T-helper 1 cell treated with Interleukin-12 subunit alpha and Interleukin-12 subunit beta and Interleukin-4 antibody, amounts not matched to agents 30 ng/mL and 1 ng/mL, for 36 hours (primary cell): ENCODE measurements around the gene NME2. TPM values are rescaled to one million over a fixed set of nuclear protein-coding genes. Genes with fewer than 3 reads are reported as not detected.
"Not testable (repeated sequence)": the region's sequence is repeated elsewhere in the genome, so short reads cannot be mapped to it uniquely, and the experiment has no call there.

ENCODE experiments used
- intact Hi-C: fragments of 100-400 bp; cut with micrococcal nuclease; formaldehyde crosslinking; loops from one replicate; pipeline ENCODE4 v1.15.1; 2024
- total RNA-seq: library from RNA; stranded (reverse); gene quantifications from 2 replicates; pipeline ENCODE4 v1.2.3, GENCODE V29; 2022

NME2 gene
- total RNA-seq, 1 donor from 2014 or later = 403 TPM

GRCh38 chr17:51150932-51151331 lies 15.3 kb upstream of the NME2 start:
- intact Hi-C loops = no loop called here

DNA sequence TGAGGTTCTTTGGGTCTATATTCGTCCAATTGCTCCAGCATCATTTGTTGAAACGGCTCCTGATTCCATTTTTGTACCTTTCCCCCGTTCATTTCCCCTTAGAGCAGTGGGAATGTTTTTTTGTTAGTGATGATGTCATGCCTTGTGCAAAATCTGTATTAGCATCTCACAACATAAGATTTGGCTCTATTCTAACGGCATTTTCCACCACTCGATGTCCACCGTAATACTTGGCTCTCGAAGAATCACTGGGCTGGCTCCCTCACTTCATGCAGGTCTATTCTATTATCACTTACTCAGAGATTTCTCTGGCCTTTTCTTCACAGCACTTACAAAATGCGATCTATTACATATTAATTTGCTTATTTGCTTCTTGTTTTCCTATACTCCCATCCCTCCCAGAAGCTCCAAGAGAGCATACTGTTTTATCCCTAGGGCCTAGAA lies 13.4 kb upstream of the NME2 start:
- intact Hi-C loops = loop anchor here (1.0 to 2.0 kb wide), 14 partner anchors 14 to 605 kb away; partner anchors contain the start of genes MBTD1, NME2, SPATA20 and TOB1

DNA sequence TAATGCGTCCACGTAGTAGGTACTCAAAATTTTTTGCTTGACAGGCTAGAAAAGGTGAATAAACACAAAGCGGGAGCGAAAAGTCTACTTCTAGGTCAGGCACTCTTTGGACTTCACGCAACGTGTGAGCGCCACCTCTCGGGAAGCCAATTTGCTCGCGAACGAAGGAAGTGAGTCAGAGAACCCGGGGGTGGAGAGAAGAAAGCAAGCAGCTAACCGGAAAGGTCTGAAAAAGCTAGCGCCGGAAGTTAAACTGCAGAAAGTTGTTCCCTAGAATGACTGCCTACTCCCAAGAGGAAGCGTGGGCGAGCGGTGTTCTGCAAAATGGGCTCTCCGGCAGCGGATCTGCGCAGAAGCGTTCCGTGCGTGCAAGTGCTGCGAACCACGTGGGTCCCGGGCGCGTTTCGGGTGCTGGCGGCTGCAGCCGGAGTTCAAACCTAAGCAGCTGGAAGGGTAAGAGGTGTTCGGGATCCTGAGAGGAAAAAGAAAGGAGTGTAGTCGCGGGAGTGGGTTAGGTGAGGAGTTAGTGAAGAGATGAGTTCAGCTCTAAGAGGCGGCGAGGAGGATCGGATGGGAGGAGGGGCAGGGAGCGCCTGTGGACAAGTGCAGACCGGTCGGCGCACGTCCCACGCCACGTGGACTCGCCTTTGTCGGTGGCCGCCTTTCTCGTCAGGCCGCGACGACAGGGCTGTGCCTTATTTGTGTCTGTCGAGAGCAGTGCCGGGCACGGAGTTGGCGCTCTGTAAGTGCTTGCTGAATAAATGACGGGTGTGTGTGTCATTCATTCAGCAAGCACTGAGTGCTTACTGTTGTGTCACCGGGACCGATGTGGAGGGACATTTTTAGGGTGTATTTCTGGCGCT lies 12.8 kb upstream of the NME2 start, which contains the start of gene NME1:
NME1 (plus strand) TSS at position 350 of the 863 bp plus-strand sequence. CDS start 2,096 bp downstream, outside the sequence.
- intact Hi-C loops = loop anchor here (1.0 to 2.0 kb wide), 14 partner anchors 13 to 606 kb away; partner anchors contain the start of genes MBTD1, NME2, SPATA20 and TOB1

DNA sequence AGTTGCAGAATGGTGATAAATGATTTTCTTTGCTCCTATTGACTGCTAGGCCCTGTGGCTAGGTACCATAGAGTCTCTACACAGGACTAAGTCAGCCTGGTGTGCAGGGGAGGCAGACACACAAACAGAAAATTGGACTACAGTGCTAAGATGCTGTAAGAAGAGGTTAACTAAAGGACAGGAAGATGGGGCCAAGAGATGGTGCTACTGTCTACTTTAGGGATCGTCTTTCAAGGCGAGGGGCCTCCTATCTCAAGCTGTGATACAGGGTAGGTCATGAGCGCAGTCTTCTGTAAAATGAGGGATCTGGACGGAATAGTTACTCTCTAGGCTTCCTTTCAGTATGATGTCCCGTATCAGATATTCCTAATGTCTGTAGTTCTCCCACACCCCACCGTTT lies 12.0 kb upstream of the NME2 start:
- intact Hi-C loops = no loop called here

- intact Hi-C loops = no loop called here
Measured at GRCh38 chr17:51155416-51155815, 10.8 kb upstream of the NME2 start.

DNA sequence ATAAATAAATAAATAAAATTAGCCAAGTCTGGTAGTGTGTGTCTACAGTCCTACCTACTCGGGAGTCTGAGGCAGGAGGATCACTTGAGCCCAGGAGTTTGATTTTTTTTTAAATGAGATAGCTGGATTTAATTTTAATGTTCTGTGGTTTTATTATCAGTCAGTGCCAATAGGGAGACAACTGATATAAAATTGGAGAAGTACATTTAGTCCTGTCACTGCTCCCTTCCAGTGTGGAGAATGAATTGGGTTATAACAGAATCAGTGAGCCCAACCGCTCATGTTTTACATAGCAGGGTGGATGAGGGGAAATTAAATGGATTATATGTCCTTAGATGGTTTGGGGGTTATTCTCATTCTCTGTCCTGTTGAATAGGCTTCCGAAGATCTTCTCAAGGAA lies 6.6 kb upstream of the NME2 start:
- intact Hi-C loops = no loop called here

GRCh38 chr17:51161541-51161940 lies 4.7 kb upstream of the NME2 start:
- intact Hi-C loops = no loop called here

- intact Hi-C loops = loop anchor here (5.0 kb wide), 1 partner anchor 298 kb away; the partner anchor contains the start of gene TOB1
Measured at GRCh38 chr17:51164911-51165679, 1.1 kb upstream of the NME2 start.

DNA sequence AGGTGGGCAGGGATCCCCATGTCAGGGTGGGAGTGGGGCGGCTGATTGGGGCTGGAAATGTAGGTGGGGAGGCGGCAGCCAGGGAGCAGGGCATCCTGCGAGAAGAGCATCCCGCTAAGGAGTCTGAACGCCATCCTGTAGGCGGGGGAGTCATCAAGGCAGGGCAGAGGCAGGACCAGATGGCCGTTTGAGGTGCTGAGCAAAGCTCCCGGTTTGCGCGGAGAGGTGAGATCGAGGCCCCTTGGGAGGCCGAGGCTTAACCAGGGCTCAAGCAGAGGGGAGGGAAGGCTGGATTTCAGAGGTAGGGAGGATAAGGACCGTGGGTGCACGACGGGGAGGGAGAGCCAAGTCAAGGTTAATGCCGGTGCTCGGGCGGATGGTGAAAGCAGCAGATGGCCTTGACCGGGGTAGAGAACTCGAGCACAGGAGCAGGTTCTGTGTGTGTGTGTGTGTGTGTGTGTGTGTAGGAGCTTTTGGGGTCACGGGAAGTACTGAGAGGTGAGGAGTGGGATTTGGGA lies 472 bp upstream of the NME2 start:
- intact Hi-C loops = loop anchor here (1.0 to 5.0 kb wide), 5 partner anchors 12 to 298 kb away; partner anchors contain the start of genes MBTD1, NME1, TOB1 and UTP18

DNA sequence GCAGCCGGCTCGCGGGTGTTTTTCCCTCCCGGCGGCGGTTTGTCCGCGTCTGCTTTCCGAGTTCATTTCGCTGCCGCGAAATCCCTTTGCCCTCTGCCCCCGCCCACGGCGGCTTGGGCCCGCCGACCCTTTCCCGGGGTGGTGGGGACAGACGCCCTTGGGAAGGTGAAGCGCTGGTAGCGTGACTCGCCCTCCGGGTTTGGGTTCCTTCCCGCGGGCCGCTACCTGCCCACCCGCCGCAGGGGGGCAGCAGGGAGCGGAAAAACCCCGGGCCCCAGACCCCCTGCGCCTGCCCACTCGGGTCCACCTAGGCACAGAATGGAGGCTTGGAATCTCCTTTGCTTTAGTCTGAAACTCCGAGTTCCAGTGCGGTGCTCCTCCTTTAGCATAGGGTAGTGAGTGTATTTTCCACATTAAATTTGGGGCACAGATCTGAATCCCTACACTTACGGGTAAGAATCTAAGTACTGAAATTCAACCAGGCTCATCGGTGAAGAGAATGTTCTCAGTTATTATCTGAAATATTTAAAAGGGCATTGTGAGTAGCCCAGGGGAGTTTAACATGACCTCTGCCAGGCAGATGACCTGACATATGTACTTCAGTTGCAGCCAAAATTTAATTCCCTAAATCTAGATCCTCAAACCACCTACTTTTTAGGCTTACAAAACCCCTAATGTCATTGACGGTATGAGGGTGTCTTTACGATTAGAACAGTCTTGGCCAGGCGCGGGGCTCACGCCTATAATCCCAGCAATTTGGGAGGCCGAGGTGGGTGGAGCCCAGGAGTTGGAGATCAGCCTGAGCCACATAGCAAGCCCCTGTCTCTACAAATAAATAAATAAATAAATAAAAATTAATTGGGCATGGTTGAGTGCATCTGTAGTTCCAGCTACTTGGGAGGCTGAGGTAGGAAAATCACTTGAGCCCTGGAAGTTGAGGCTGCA lies 1.0 kb downstream of the NME2 start:
- intact Hi-C loops = loop anchor here (1.0 to 5.0 kb wide), 5 partner anchors 14 to 300 kb away; partner anchors contain the start of genes MBTD1, NME1, TOB1 and UTP18

DNA sequence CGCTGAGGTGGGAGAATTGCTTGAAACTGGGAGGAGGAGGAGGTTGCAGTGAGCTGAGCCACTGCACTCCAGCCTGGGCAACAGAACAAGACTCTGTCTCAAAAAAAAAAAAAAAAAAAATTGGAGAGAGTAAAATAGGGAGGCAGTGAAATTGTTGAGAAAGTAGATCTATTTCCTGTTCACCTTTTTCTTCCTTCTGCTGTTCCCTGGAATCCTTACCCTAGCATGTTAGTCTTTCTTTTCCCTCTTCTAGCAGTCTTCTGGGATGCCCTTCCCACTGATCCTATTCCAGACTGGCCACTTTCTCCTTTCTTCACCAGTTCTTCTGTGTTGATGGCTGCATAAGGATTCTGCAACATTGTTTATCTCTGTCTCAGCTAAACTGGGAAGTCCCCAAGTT lies 3.1 kb downstream of the NME2 start:
- intact Hi-C loops = loop anchor here (5.0 kb wide), 1 partner anchor 302 kb away; the partner anchor contains the start of gene TOB1

DNA sequence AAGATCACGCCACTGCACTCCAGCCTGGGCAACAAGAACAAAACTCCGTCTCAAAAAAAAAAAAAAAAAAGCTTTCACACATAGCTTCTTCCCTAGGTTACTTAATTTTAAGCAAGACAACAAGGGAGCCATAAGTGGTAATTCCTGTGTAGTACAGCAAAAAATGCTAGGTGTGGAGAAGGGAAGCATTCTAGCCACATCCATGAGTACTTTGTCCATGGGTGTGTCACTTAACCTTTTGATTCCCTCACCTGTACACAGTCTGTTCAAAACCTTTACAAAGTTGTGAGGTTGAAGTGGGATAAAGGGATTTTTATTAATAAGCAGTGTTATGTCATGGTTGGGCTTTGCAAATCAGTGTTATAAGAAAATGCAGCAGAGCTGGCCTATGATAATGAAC lies 4.5 kb downstream of the NME2 start:
- intact Hi-C loops = no loop called here

DNA sequence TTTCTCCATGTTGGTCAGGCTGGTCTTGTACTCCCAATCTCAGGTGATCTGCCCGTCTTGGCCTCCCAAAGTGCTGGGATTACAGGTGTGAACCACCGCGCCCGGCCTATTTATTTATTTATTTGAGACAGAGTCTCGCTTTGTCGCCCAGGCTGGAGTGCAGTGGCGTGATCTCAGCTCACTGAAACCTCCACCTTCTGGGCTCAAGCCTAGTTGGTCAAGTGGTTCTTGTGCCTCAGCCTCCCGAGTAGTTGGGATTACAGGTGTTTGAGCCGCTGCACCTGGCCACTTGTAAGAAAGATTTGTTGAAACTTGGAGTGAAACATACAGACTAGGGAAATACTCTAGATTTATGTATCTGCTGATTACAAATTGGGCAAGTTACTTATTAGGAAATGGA lies 5.8 kb downstream of the NME2 start:
- intact Hi-C loops = not testable (repeated sequence)

DNA sequence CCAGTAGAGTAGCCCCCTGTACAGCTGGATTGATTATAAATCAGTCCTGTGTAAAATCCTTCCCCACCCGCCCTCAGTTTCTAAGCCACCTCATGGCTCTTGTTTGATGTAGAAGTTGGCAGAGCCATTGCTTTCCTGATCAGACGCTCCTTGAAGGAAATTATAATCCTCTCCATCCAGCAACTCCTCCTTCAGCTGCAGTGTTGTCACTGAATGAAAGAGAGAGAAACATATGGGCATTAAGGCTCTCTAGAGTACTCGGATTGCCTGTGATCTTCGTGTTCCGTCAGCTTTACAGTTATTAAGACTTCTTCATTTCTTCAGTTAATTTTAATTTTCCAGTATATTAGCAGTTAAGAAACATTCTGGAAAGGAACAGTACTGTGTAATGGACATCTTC lies 14.3 kb downstream of the NME2 start:
- intact Hi-C loops = no loop called here

GRCh38 chr17:51184124-51184523 lies 17.9 kb downstream of the NME2 start:
- intact Hi-C loops = no loop called here

DNA sequence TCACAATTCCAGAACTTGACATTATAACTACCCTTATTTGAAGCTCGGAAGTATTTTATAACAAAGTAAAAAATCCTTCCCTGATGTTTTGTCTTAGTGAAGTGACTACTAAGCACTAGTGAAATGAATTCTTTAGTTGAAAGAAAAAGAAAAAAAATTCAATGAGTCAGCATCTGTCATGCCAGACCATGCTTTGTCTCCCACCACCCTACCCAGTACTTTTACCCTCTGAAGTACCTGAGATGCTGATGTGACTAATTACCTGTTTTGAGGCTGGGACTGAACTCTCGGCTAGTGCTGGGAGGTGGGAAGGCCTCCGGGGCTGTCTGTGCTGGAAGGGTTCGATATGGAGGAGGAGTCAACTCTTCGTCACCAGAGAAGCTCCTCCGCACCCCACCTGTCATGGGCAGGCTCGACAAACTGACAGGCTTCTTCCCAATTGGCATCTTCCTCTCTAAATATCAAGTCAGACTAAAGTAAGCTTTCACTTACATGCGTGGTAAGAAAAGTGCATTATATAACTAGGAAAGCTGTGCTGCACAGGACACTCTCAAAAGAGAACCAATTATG lies 19.6 kb downstream of the NME2 start:
- intact Hi-C loops = no loop called here

DNA sequence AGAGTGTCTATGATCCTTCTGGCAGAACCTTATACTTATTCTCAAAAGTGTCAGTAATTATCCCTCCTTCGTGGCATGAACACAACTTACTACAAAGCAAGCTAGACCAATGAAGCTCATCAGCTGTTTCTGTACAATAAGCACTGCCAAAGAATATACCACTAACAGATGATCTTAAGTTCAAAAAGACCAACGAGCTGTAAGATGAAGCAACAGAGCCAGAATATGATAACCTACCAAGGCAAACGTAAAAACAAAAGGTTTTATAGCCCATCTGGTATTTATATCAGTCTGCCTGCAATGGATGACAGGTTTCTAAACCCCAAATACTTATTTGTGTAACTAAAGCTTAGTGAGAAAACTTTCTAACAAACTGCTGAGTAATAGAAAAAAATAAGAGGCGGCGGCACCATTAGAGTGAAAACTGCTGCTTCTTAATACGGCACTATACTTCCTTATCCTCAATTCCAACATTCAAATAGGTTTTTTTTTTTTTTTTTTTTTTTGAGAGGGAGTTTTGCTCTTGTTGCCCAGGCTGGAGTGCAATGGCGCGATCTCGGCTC lies 22.1 kb downstream of the NME2 start:
- intact Hi-C loops = no loop called here

- intact Hi-C loops = no loop called here
Measured at GRCh38 chr17:51189162-51189561, 23.0 kb downstream of the NME2 start.

- intact Hi-C loops = loop anchor here (5.0 kb wide), 1 partner anchor 48 kb away; no protein-coding TSS in a partner anchor
Measured at GRCh38 chr17:51189628-51190027, 23.4 kb downstream of the NME2 start.
